Breast epithelium (tissue), 3 donors: ENCODE measurements around the gene NCOR2.

ENCODE experiments used
- POLR2A ChIP-seq: fragments of 450-650 bp; IDR thresholded peaks from one replicate; pipeline ENCODE4 v1.6.1; 2016; ENCODE audit warnings: antibody characterized with exemption, mild to moderate bottlenecking, moderate library complexity
- POLR2AphosphoS5 ChIP-seq, 3 donors: sonication (generic); formaldehyde crosslinking; IDR thresholded peaks; one replicate each; pipeline ENCODE4 v1.6.1; 2017; ENCODE audit warnings: antibody characterized with exemption in 3 of 3
- TF ChIP-seq, protein P1 (sequence below), 3 donors: fragments of 450-650 bp; IDR thresholded peaks; one replicate each; pipeline ENCODE4 v1.5.1; 2016 to 2017; ENCODE audit warnings: antibody characterized with exemption in 3 of 3, mild to moderate bottlenecking in 3 of 3, moderate library complexity in 3 of 3

GRCh38 chr12:124588751-124589267, 21.4 kb upstream of the NCOR2 start:
- TF ChIP-seq, protein P1, sequence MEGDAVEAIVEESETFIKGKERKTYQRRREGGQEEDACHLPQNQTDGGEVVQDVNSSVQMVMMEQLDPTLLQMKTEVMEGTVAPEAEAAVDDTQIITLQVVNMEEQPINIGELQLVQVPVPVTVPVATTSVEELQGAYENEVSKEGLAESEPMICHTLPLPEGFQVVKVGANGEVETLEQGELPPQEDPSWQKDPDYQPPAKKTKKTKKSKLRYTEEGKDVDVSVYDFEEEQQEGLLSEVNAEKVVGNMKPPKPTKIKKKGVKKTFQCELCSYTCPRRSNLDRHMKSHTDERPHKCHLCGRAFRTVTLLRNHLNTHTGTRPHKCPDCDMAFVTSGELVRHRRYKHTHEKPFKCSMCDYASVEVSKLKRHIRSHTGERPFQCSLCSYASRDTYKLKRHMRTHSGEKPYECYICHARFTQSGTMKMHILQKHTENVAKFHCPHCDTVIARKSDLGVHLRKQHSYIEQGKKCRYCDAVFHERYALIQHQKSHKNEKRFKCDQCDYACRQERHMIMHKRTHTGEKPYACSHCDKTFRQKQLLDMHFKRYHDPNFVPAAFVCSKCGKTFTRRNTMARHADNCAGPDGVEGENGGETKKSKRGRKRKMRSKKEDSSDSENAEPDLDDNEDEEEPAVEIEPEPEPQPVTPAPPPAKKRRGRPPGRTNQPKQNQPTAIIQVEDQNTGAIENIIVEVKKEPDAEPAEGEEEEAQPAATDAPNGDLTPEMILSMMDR (IDR thresholded peaks at IDR 0.05), result no peak
- no peak for TF ChIP-seq POLR2AphosphoS5 (IDR thresholded peaks at IDR 0.05)
- TF ChIP-seq POLR2A, result no peak
